Upper lobe of right lung (tissue), 1 donor: ENCODE measurements around the gene UHRF2. TPM values are rescaled to one million over a fixed set of nuclear protein-coding genes. Genes with fewer than 3 reads are reported as not detected.

Experiments used
- ATAC-seq: fragments of 200-7000 bp; cut with Tn5 transposase; one replicate; pipeline ENCODE4 v1.9.1; 2020; ENCODE audit warnings: mild to moderate bottlenecking, moderate library complexity
- DNase-seq: peaks from one replicate; pipeline ENCODE4 v3.0.0-alpha.2; 2020
- H3K27ac ChIP-seq: fragments of 200-600 bp; one replicate; pipeline ENCODE4 v1.8.0; 2022
- H3K27me3 ChIP-seq: fragments of 200-600 bp; one replicate; pipeline ENCODE4 v1.8.0; 2022; ENCODE audit warnings: mild to moderate bottlenecking
- H3K36me3 ChIP-seq: fragments of 200-600 bp; one replicate; pipeline ENCODE4 v1.8.0; 2022
- H3K4me1 ChIP-seq: fragments of 200-600 bp; one replicate; pipeline ENCODE4 v1.8.0; 2022
- H3K4me3 ChIP-seq: fragments of 200-600 bp; one replicate; pipeline ENCODE4 v1.8.0; 2022; ENCODE audit warnings: mild to moderate bottlenecking
- H3K9me3 ChIP-seq: fragments of 200-600 bp; one replicate; pipeline ENCODE4 v1.8.0; 2022
- intact Hi-C: fragments of 100-400 bp; cut with DNase I; formaldehyde crosslinking; loops from one replicate; pipeline ENCODE4 v1.11.0; 2022
- total RNA-seq: library from RNA; stranded (reverse); fragmentation: NEBNext Ultra II Directional; extraction: Animal tissue kit (Norgen Biotek cat#: 25700); gene quantifications from one replicate; pipeline ENCODE4 v1.2.1, GENCODE V29; 2021
- TF ChIP-seq, protein P1 (sequence below): fragments of 200-600 bp; IDR thresholded peaks from one replicate; pipeline ENCODE4 v1.8.0; 2022; ENCODE audit warnings: antibody characterized with exemption
- donor health status: DM: no; HTN: yes; CAD: no; lungs with severe emphysema.

UHRF2 gene
- total RNA-seq, 1 donor from 2014 or later: 42.4 TPM

DNA sequence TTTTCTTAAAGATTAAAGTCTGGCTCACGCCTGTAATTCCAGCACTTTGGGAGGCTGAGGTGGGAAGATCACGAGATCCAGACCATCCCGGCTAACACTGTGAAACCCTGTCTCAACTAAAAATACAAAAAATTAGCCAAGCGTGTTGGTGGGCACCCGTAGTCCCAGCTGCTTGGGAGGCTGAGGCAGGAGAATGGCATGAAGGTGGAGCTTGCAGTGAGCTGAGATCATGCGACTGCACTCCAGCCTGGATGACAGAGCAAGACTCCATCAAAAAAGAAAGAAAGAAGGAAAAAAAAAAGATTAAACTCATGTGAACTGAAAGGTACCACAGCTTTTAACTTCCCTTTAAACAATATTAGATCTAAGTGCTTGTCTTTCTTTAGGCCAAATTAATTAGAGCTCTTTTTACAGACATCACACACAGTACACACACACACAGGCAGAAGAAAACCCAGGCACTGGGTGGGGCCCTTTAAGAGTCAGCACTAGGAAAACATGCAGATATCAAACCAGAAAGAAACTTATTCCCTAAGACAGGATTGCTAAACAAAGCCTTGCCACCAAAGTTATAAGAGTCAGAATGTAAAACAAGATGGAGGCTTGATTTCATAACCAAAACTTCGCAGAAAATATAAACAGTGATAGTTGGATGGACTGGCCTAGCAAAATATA, 29.3 kb upstream of the UHRF2 start:
- no peak overlapping the region for H3K27ac ChIP-seq
- TF ChIP-seq, protein P1, sequence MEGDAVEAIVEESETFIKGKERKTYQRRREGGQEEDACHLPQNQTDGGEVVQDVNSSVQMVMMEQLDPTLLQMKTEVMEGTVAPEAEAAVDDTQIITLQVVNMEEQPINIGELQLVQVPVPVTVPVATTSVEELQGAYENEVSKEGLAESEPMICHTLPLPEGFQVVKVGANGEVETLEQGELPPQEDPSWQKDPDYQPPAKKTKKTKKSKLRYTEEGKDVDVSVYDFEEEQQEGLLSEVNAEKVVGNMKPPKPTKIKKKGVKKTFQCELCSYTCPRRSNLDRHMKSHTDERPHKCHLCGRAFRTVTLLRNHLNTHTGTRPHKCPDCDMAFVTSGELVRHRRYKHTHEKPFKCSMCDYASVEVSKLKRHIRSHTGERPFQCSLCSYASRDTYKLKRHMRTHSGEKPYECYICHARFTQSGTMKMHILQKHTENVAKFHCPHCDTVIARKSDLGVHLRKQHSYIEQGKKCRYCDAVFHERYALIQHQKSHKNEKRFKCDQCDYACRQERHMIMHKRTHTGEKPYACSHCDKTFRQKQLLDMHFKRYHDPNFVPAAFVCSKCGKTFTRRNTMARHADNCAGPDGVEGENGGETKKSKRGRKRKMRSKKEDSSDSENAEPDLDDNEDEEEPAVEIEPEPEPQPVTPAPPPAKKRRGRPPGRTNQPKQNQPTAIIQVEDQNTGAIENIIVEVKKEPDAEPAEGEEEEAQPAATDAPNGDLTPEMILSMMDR: no peak
- DNase-seq (no peak), ATAC-seq (no peak)
- no peaks in the 10 kb centered on the region for H3K27me3 ChIP-seq
- H3K4me1 ChIP-seq: no peaks in the 10 kb centered on the region
- intact Hi-C loops: no loop called here
- H3K36me3 ChIP-seq: no peaks in the 10 kb centered on the region
- no peaks in the 10 kb centered on the region for H3K9me3 ChIP-seq
- H3K4me3 ChIP-seq: no peak overlapping the region

DNA sequence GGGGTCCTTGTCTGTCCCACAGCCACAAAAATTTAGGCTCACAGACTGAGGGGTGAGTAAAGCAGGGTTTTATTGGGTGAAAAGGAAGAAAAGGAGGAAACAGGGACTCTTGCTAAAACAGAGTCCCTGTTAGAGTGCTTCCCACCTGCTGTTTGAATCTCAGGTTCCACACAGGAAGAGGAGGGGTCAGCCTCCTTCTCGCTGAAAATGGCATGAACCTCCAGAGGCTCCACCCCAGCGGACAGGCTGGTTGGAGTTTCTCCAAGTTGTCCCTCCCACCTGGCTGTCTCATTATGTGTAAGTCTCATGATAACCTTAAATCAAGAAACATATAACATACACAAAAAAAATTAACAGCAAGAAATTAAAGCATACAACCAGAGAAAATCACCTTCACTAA, 28.3 kb upstream of the UHRF2 start:
- Histone ChIP-seq H3K4me3 (no peak overlapping the region), H3K4me1 (no peaks in the 10 kb centered on the region), H3K36me3 (no peaks in the 10 kb centered on the region), H3K27ac (no peak overlapping the region), H3K27me3 (no peaks in the 10 kb centered on the region), H3K9me3 (no peaks in the 10 kb centered on the region)
- intact Hi-C loops: no loop called here
- TF ChIP-seq, protein P1: no peak
- DNase-seq: no peak
- no peak for ATAC-seq

DNA sequence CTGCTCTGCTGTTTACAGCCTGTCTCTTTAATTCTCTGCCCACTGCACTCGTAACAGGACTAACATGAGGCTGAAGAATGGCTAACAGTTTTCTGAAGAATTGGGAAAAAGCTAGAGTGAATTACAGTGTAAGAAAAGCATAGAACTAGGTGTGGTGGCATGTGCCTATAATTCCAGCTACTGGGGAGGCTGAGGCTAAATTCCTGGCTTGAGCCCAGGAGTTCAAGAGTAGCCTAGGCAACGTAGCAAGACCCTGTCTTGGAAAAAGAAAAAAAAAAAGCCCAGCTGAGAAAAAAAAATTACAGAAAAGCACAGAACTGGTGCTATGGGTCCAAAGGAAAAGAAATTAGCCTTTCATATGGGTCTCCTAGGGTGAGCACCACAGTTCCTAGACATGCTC, 13.9 kb upstream of the UHRF2 start:
- TF ChIP-seq, protein P1: no peak
- ATAC-seq (no peak), DNase-seq (no peak)
- Histone ChIP-seq H3K9me3 (no peaks in the 10 kb centered on the region), H3K27ac (no peak overlapping the region), H3K27me3 (no peaks in the 10 kb centered on the region), H3K4me1 (no peaks in the 10 kb centered on the region), H3K36me3 (no peaks in the 10 kb centered on the region), H3K4me3 (no peak overlapping the region)
- intact Hi-C loops: no loop called here

DNA sequence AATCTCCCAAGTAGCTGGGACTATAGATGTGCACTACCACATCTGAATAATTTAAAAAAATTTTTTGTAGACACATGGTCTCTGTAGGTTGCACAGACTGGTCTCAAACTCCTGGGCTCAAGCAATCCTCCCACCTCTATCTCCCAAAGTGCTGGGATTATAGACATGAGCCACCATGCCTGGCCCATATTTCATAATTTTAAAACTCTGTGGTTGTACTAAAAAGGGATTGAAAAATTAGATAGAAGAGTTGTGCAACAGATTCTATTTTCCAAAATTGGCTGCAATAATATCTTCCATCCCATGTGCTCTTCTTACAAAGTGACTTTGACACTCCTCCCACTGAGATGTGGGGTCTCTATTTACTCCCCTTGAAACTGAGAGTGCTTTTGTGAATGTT, 7.6 kb upstream of the UHRF2 start:
- DNase-seq (no peak), ATAC-seq (no peak)
- Histone ChIP-seq H3K27me3 (no peaks in the 10 kb centered on the region), H3K4me3 (no peak overlapping the region), H3K4me1 (no peaks in the 10 kb centered on the region), H3K36me3 (no peaks in the 10 kb centered on the region), H3K27ac (no peak overlapping the region), H3K9me3 (no peaks in the 10 kb centered on the region)
- TF ChIP-seq, protein P1: no peak
- intact Hi-C loops: no loop called here

DNA sequence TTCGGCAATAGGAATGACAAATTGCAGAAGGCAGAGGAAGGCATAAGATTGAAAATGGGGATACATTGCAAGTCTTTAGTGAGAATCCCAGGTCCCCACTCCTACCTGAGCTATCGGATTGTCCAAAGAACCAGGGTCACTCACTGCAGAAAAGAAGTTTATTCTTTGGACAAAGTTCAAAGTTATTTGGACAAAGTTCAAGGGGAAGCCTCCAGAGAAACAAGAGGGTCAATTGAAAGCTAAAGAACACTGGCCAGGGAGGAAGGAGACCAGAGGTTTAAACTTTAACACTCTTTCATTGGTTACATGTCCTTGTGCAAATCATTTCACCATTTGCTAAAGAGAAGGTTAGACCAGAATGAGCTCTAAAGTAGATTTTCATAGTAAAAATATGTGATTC, 5.2 kb upstream of the UHRF2 start:
- no peak for DNase-seq
- no peaks in the 10 kb centered on the region for H3K36me3 ChIP-seq
- TF ChIP-seq, protein P1: no peak
- H3K4me1 ChIP-seq: no peaks in the 10 kb centered on the region
- H3K27me3 ChIP-seq: no peaks in the 10 kb centered on the region
- intact Hi-C loops: no loop called here
- no peak overlapping the region for H3K27ac ChIP-seq
- H3K4me3 ChIP-seq: no peak overlapping the region
- H3K9me3 ChIP-seq: no peaks in the 10 kb centered on the region
- no peak for ATAC-seq

DNA sequence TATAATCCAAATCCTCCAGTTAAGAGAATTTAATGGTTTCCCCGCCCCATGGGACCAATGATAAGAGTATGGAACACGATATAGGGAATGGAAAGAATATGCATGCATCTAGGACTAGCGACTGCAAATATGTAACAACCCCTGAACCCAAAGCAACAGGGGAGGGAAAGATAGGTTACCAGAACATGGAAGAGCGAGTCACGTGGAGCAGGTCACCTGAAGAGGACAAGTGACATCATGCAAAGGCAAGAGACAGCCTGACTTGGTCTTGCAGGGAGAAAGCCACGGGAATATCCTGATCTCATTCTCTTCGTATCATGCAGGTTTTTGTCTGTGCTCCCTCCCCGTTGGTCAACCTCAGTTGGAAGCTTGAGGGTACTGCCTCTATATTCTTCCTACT, 4.7 kb upstream of the UHRF2 start:
- H3K4me1 ChIP-seq: no peaks in the 10 kb centered on the region
- TF ChIP-seq, protein P1: no peak
- no peak overlapping the region for H3K27ac ChIP-seq
- no peaks in the 10 kb centered on the region for H3K36me3 ChIP-seq
- no peaks in the 10 kb centered on the region for H3K27me3 ChIP-seq
- no peak overlapping the region for H3K4me3 ChIP-seq
- intact Hi-C loops: no loop called here
- no peaks in the 10 kb centered on the region for H3K9me3 ChIP-seq
- ATAC-seq (no peak), DNase-seq (no peak)
